BE2C (cell line): ENCODE results near the gene SFI1.

Experiments used
- DNase-seq: peaks from one replicate; pipeline ENCODE4 v3.0.0-alpha.2; 2020
- H3K27me3 ChIP-seq: fragments of 250-450 bp; sonication (Bioruptor Pico); 2 replicates; pipeline ENCODE4 v1.5.1; 2020; ENCODE audit warnings: mild to moderate bottlenecking
- H3K36me3 ChIP-seq: fragments of 250-450 bp; sonication (Bioruptor Pico); 2 replicates; pipeline ENCODE4 v1.5.1; 2020; ENCODE audit warnings: mild to moderate bottlenecking
- H3K4me1 ChIP-seq: fragments of 250-450 bp; sonication (Bioruptor Pico); 2 replicates; pipeline ENCODE4 v1.5.1; 2020
- H3K4me3 ChIP-seq: 2 replicates; pipeline ENCODE4 v1.5.1; 2011; ENCODE audit warnings: low read depth, low read length
- H3K9me3 ChIP-seq: fragments of 250-450 bp; sonication (Bioruptor Pico); 2 replicates; pipeline ENCODE4 v1.5.1; 2020
- CTCF ChIP-seq: IDR thresholded peaks from 2 replicates; pipeline ENCODE4 v1.5.1; 2012; ENCODE audit warnings: mild to moderate bottlenecking, low read depth, low read length

SFI1 gene

GRCh38 chr22:31451709-31452571 is 44.4 kb upstream of the SFI1 start:
- Histone ChIP-seq H3K4me1 (no peaks in the 10 kb centered on the region), H3K36me3 (peaks cover 54% of the 10 kb centered on the region), H3K9me3 (no peaks in the 10 kb centered on the region), H3K27me3 (no peaks in the 10 kb centered on the region), H3K4me3 (no peak overlapping the region)
- TF ChIP-seq CTCF: peak; percentile 81
- DNase-seq: no peak

DNA sequence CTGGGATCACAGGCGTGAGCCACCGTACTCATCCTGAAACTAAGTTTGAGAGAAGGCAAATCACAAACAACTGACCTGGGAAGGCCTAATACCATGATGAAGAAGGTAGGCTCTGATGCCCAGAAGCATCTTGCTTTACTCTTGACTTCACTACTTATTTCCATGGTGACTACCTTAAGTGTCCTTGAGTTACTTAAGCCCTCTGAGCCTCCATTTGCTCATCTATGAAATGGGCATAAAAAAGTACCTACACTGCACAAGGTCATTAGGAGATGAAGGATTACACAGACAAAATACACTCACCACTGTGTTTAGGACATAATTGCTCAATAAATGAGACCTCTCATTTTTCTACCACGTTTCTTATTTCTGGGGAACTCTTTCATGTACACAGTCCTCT is 34.6 kb upstream of the SFI1 start:
- Histone ChIP-seq H3K36me3 (peaks cover 74% of the 10 kb centered on the region), H3K4me1 (no peaks in the 10 kb centered on the region), H3K27me3 (no peaks in the 10 kb centered on the region), H3K9me3 (no peaks in the 10 kb centered on the region), H3K4me3 (no peak overlapping the region)
- TF ChIP-seq CTCF: no peak
- no peak for DNase-seq

GRCh38 chr22:31465307-31465706 is 31.0 kb upstream of the SFI1 start:
- Histone ChIP-seq H3K27me3 (no peaks in the 10 kb centered on the region), H3K9me3 (no peaks in the 10 kb centered on the region), H3K36me3 (peaks cover 64% of the 10 kb centered on the region), H3K4me3 (no peak overlapping the region), H3K4me1 (no peaks in the 10 kb centered on the region)
- no peak for DNase-seq
- no peak for TF ChIP-seq CTCF

GRCh38 chr22:31474743-31475142 is 21.6 kb upstream of the SFI1 start:
- no peaks in the 10 kb centered on the region for H3K9me3 ChIP-seq
- DNase-seq: no peak
- no peaks in the 10 kb centered on the region for H3K27me3 ChIP-seq
- peaks cover 37% of the 10 kb centered on the region for H3K36me3 ChIP-seq
- H3K4me3 ChIP-seq: no peak overlapping the region
- no peaks in the 10 kb centered on the region for H3K4me1 ChIP-seq
- no peak for TF ChIP-seq CTCF

DNA sequence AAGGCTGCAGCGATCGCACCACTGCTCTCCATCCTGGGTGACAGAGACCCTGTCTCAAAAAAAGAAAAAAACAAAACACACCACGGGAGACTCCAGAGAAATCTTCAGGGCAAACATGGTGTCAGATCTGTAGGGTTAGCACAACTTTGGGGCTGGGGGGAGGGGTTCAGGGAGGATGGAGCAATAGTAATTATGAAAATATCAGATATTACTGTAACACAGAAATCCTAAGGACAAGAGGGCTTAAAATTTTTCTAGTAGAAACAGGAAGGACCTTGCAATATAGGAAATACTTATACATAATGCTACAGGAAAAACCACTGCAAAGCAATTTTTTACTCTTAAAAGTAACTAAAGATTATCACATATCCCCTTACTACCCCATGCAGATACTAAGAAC is 20.5 kb upstream of the SFI1 start:
- H3K27me3 ChIP-seq: no peaks in the 10 kb centered on the region
- TF ChIP-seq CTCF: no peak
- no peaks in the 10 kb centered on the region for H3K9me3 ChIP-seq
- no peak for DNase-seq
- H3K4me1 ChIP-seq: no peaks in the 10 kb centered on the region
- no peak overlapping the region for H3K4me3 ChIP-seq
- H3K36me3 ChIP-seq: peaks cover 44% of the 10 kb centered on the region

GRCh38 chr22:31477329-31477728 is 19.0 kb upstream of the SFI1 start:
- H3K27me3 ChIP-seq: no peaks in the 10 kb centered on the region
- no peak overlapping the region for H3K4me3 ChIP-seq
- no peaks in the 10 kb centered on the region for H3K9me3 ChIP-seq
- H3K4me1 ChIP-seq: no peaks in the 10 kb centered on the region
- no peak for DNase-seq
- no peak for TF ChIP-seq CTCF
- H3K36me3 ChIP-seq: peaks cover 47% of the 10 kb centered on the region
